ENCODE data around the gene JPH3.

JPH3 gene

GRCh38 chr16:87688876-87689815, 86.8 kb downstream of the JPH3 start:
- H3K4me1 ChIP-seq (ENCODE audit: control insufficient read depth, low read length) = no peaks in the 10 kb centered on the region
- no peak overlapping the region for H3K4me3 ChIP-seq (ENCODE audit: low read length)

GRCh38 chr16:87689956-87690465, 87.7 kb downstream of the JPH3 start:
- TF ChIP-seq EZH2phosphoT487 (IDR thresholded peaks at IDR 0.05; ENCODE audit: borderline replicate concordance, low read length) (no peak), CTCF (IDR thresholded peaks at IDR 0.05; ENCODE audit: low read depth, low read length, poor library complexity, severe bottlenecking) (no peak)
- Histone ChIP-seq H3K36me3 (ENCODE audit: control insufficient read depth, low read length) (peaks cover 14% of the 10 kb centered on the region), H3K4me3 (ENCODE audit: low read length) (no peak overlapping the region), H4K20me1 (ENCODE audit: control insufficient read depth, insufficient read depth, low read depth, low read length) (0 out of 2 replicates have a peak, but pooled peaks cover 5% of the 10 kb centered on the region), H3K27ac (ENCODE audit: low read depth, low read length) (no peak overlapping the region), H3K9me3 (ENCODE audit: control insufficient read depth, insufficient read depth, low read length) (no peaks in the 10 kb centered on the region), H3K4me2 (ENCODE audit: low read length) (no peak overlapping the region), H3K9me2 (replicated peaks; ENCODE audit: control insufficient read depth, low read length) (no peaks in the 10 kb centered on the region), H3K4me1 (ENCODE audit: control insufficient read depth, low read length) (no peaks in the 10 kb centered on the region), H3K79me2 (ENCODE audit: control insufficient read depth, low read length) (no peaks in the 10 kb centered on the region), H3F3A (ENCODE audit: control insufficient read depth, insufficient read depth) (no peaks in the 10 kb centered on the region; the same call in 1 of the 2 replicates), H3K27me3 (ENCODE audit: control insufficient read depth, low read length) (no peaks in the 10 kb centered on the region)

More at GRCh38 chr16:87688876-87689815, 86.8 kb downstream of the JPH3 start:
- no peak overlapping the region for H3K27ac ChIP-seq (ENCODE audit: low read depth, low read length)
- H3K4me2 ChIP-seq (ENCODE audit: low read length) = no peak overlapping the region
- TF ChIP-seq CTCF (IDR thresholded peaks at IDR 0.05; ENCODE audit: low read depth, low read length, poor library complexity, severe bottlenecking) (no peak), EZH2phosphoT487 (IDR thresholded peaks at IDR 0.05; ENCODE audit: borderline replicate concordance, low read length) (no peak)
- peaks cover 5% of the 10 kb centered on the region for H3K36me3 ChIP-seq (ENCODE audit: control insufficient read depth, low read length)
- no peaks in the 10 kb centered on the region for H3K79me2 ChIP-seq (ENCODE audit: control insufficient read depth, low read length)
- no peaks in the 10 kb centered on the region for H3K9me3 ChIP-seq (ENCODE audit: control insufficient read depth, insufficient read depth, low read length)
- H3K27me3 ChIP-seq (ENCODE audit: control insufficient read depth, low read length) = no peaks in the 10 kb centered on the region
- H3F3A ChIP-seq (ENCODE audit: control insufficient read depth, insufficient read depth) = no peaks in the 10 kb centered on the region; the same call in 1 of the 2 replicates
- no peaks in the 10 kb centered on the region for H3K9me2 ChIP-seq (replicated peaks; ENCODE audit: control insufficient read depth, low read length)
- 0 out of 2 replicates have a peak, but pooled peaks cover 5% of the 10 kb centered on the region for H4K20me1 ChIP-seq (ENCODE audit: control insufficient read depth, insufficient read depth, low read depth, low read length)

GRCh38 chr16:87690911-87691685, 88.8 kb downstream of the JPH3 start:
- Histone ChIP-seq H3K4me1 (ENCODE audit: control insufficient read depth, low read length) (no peaks in the 10 kb centered on the region), H3K27me3 (ENCODE audit: control insufficient read depth, low read length) (no peaks in the 10 kb centered on the region), H3K79me2 (ENCODE audit: control insufficient read depth, low read length) (no peaks in the 10 kb centered on the region), H3K9me3 (ENCODE audit: control insufficient read depth, insufficient read depth, low read length) (no peaks in the 10 kb centered on the region), H3K4me3 (ENCODE audit: low read length) (no peak overlapping the region), H3K27ac (ENCODE audit: low read depth, low read length) (no peak overlapping the region), H4K20me1 (ENCODE audit: control insufficient read depth, insufficient read depth, low read depth, low read length) (0 out of 2 replicates have a peak, but pooled peaks cover 5% of the 10 kb centered on the region), H3K9me2 (replicated peaks; ENCODE audit: control insufficient read depth, low read length) (no peaks in the 10 kb centered on the region), H3K4me2 (ENCODE audit: low read length) (no peak overlapping the region), H3F3A (ENCODE audit: control insufficient read depth, insufficient read depth) (no peaks in the 10 kb centered on the region; the same call in 1 of the 2 replicates), H3K36me3 (ENCODE audit: control insufficient read depth, low read length) (peaks cover 25% of the 10 kb centered on the region)
- TF ChIP-seq EZH2phosphoT487 (IDR thresholded peaks at IDR 0.05; ENCODE audit: borderline replicate concordance, low read length) (no peak), CTCF (IDR thresholded peaks at IDR 0.05; ENCODE audit: low read depth, low read length, poor library complexity, severe bottlenecking) (no peak)

All from DOHH2 (cell line).